NCI-H187 treated with DMSO at 0.1 percent for 48 hours (cell line): ENCODE measurements around the gene GRM8.

Experiments
- DNase-seq: peaks from one replicate; lab custom pipeline; 2025; lab: John Stamatoyannopoulos, UW

Gene GRM8

GRCh38 chr7:126436213-126436868 is 816.4 kb downstream of the GRM8 start:
- no peak for DNase-seq

- DNase-seq: no peak
Measured at GRCh38 chr7:126426652-126427051, 826.1 kb downstream of the GRM8 start.

DNA sequence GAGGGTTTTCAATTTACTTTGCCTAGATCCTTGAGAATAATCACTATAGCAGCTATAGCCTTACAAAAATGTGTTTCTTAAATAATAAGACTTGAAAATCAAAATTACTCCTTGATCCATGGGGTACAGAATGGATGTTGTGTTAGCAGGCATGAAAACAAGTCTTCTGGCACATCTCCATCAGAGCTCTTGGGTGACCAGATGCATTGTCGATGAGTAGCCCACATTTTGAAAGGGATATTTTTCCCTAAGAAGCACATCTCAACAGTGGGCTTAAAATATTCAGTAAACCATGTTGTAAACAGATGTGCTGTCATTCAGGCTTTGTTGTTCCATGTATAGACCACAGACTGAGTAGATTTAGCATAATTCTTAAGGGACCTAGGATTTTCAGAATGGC is 827.8 kb downstream of the GRM8 start:
- DNase-seq: no peak

- no peak for DNase-seq
Measured at GRCh38 chr7:126419047-126419446, 833.7 kb downstream of the GRM8 start.

- no peak for DNase-seq
Measured at GRCh38 chr7:126411821-126412383, 840.8 kb downstream of the GRM8 start.

GRCh38 chr7:126411032-126411820 is 841.5 kb downstream of the GRM8 start:
- DNase-seq: no peak

- DNase-seq: no peak
Measured at GRCh38 chr7:126403040-126403439, 849.7 kb downstream of the GRM8 start.

DNA sequence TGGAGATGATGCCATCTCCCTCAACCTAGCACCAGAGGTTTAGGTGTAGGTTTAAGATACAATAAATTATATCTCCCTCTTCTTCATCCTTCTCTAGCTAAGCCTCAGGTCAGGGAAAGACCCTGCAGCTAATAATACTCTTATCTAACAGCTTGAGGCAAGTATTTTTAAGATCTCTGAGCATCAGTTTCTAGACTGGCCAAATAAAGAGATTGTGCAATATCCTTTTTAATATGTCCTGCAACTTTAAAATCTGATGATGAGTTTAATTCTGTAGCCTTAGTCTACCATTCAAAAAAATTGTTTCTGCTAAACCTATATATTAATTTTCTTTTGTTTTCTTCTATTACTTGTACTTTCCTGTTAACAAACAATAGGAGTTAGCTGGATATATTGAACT is 850.8 kb downstream of the GRM8 start:
- DNase-seq: no peak

DNA sequence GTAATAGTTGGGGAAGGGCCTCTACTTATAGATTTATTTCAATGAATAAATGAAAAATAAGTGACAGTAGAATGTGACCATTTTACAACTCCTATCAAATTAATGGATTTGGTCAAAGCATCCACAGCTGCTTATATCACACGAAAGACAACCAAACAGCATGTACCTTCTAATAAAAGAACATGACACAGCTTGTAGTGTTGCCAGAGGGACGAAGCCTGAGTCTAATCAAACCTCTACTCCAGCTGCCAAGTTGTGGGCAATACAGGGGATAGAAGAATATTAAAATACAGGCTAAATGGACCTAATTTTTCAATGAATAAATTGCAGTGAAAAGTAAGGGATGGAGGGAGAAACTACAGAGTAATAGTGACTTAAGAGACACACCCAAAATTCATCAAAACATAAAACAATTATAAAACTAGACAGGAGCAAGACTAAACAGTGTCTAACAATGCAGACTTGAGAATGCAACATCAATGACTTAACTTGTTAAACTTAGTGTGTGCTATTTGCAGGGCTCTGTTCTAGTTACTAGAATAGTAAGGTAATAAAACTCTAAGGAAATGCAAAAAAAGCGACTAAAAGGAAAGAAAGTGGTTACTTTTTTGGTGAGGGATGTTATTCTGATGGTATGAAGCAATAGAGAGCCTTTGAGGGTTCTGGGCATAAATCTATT is 853.8 kb downstream of the GRM8 start:
- DNase-seq: no peak

- no peak for DNase-seq
Measured at GRCh38 chr7:126398285-126398684, 854.5 kb downstream of the GRM8 start.

DNA sequence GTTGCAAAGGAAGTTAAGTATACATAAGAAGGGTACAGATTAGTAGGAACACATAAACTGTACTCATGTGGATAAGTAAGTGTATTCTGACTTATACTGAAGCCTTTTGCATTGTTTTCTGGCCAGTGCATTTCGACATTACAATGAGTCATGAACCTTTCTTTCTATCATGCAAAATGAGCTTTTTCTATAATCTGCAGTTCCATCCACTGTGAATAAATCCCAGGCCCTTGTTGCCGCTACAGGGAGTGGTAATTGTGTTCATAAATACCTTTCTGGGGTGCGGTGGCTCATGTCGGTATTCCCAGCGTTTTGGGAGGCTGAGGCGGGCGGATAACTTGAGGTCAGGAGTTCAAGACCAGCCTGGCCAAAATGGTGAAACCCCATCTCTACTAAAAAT is 858.3 kb downstream of the GRM8 start:
- no peak for DNase-seq
